GM18858 (cell line): ENCODE measurements around the gene LMOD1.
"Not testable (repeated sequence)": the region's sequence is repeated elsewhere in the genome, so short reads cannot be mapped to it uniquely, and the experiment has no call there.

Source experiments
- ATAC-seq: cut with Tn5 transposase; IDR thresholded peaks from one replicate; pipeline ENCODE4 v1.9.1; 2021; ENCODE audit not compliant: unreplicated experiment

The LMOD1 gene

DNA sequence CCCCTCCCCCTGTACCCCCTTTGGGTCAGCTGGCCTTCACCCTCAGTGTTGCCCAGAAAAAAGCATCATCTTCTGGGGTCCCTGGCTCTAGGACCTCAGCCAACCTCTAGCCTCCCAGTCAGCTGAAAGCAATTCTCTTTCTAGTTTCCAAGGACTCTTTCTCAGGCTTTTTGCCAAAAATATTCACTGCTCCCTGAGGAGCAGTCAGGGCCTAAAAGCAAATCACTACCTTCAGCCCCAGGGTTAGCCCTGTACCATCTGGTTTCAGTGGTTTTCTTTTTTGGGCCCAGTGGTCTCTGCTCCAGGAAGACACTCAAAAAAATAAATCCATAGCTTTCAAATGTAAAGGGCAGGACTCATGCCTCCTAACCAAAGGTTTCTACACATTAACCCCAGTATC, 3.1 kb upstream of the LMOD1 start:
- no peak for ATAC-seq

DNA sequence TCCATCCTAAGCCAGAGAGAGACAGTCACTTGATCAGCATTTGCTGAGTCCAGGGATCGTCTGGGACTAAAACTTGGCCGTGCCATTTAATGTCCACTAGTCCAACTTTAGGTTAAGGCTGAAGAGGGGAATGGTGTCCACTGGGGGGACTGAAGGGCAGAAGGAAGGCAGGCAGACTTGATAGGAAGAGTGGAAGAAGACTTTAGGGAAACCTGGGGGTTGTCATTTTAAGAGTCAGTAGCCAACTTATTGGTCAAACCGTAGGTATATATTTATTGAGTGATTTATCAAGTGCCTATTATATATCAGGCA, 1.3 kb upstream of the LMOD1 start:
- no peak for ATAC-seq

DNA sequence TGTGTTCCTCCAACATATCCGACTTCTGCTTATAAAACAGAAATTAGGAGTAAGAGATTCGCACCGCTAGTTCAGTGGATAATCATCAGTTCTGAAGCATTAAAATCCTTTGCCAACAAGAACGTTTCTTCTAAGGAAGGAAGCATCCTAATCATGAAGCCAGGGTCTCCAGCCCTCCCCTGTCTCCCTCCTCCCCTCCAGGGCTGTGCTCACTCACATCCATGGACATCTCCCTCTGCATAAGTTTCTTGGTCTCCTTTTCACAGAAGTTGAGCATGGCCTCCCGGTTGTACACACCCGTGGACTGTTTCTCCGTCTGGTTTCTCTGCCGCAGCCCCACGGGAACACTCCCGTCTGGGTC, 505 bp downstream of the LMOD1 start:
- no peak for ATAC-seq

DNA sequence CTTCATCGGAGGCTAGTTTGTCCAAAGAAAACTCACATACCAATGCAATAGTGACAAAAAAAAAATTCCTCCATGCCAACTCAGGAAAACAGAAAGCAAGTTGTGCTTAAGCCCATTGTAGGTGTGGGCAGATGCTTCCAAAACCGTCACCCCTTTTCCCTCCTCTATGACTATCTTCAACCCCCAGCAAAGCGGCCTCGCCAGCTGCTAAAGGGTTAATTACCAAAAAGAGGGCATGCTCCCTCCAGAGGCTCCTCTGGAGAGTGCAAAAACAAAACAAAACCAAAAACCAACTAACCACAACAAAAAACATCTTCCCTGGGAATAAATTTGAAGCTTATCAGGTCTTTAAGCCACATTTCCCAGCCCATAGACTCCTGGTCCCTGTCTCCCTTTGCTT, 1.2 kb downstream of the LMOD1 start:
- no peak for ATAC-seq

DNA sequence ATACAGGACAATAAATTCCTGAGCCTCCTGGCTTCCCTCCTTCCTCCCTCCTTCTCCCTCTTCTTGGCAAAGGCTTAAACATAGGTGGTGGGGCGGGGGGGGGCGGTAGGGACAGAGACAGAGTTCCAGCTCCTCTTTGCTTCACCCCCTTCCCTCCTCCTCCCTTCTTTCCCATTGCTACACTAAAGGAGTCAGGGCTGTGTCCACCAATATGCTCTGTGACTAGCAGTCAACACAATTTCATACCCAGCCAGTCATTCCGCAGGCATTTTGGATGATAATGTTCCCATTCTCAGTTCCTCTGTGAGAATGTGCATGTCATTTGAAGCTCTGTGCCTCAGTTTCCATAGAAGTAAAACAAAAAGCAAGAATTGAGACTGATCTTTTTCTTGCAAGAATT, 1.7 kb downstream of the LMOD1 start:
- ATAC-seq: no peak

DNA sequence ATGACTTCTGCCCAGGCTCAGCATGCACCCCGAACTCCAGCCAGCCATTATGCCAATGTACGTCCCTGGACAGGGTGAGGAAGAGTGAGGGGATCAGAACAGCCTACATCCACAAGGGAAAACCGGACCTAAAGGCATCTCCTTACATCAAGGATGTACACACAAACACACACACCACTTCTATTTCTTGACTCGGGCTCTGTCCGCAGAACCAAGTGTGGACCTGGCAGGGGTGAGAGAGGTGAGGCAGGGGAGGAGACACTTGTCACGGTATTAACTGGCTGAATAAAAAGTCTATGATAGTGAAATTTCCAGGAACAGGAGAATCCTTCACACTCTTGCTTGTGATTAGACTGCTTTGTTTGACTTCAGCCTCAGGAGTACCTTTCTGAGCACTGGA, 2.3 kb downstream of the LMOD1 start:
- no peak for ATAC-seq

DNA sequence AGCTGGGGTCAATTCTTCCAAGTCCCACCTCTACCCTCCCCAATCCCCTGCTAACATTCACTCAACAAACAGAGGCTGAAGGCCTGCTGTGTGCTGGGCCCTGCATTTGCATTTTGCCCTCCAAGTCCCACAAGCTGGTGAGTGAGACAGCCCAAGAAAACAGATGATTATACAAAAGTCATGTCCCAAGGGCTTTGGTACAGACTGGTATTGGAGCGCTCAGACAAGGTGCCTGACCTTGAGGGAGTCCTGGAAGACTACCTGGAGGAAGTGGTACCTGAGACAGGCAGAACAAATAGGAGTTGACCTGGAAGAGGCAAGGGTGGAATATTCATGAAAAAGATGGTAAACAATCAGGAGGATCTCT, 4.2 kb downstream of the LMOD1 start:
- no peak for ATAC-seq

DNA sequence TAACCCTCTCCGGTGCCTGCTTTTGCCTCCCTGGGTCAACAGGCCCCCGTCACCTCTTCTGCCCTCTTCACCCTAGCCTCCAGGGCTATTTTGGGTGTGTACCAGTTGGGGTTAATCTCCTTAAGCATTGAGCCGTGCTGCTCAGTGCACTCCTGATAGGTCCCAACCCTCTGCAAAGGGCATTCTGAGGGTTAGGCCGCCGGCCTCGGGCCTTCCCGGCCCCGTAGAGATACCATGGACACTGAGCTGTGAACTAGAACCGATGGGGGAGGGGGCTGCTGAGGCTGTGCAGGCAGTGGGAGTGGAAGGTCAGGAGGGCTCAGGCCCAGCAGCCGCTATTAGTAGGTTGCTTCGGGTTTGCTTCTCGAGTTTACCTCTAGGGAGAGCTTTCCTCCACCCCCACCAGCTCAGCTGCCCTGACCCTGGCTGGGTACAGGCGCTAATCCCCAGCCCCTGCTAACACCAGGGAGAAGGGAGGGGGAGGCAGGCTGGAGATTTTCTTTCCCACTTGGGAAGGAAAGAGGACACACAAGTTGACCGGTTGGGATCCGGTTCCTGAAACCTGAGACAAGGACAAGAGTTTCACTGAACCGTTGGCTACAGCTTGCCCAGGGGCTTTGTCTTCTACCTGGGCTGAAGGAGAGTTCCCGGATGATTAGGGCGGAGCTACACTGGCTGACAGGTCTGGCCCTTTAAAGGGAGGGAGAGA, 4.8 kb downstream of the LMOD1 start:
- no peak for ATAC-seq

DNA sequence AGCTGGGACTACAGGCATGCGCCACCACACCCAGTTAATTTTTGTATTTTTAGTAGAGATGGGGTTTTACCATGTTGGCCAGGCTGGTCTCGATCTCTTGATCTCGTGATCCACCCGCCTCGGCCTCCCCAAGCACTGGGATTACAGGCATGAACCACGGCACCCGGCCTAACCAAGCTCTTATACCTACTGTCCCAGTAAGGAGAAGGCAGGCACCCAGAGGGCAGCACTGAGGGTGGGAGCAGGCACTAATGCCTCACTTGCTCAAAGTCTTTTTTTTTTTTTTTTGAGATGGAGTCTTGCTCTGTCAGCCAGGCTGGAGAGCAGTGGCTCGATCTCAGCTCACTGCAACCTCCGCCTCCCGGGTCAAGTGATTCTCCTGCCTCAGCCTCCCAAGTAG, 6.0 kb downstream of the LMOD1 start:
- not testable (repeated sequence) for ATAC-seq

DNA sequence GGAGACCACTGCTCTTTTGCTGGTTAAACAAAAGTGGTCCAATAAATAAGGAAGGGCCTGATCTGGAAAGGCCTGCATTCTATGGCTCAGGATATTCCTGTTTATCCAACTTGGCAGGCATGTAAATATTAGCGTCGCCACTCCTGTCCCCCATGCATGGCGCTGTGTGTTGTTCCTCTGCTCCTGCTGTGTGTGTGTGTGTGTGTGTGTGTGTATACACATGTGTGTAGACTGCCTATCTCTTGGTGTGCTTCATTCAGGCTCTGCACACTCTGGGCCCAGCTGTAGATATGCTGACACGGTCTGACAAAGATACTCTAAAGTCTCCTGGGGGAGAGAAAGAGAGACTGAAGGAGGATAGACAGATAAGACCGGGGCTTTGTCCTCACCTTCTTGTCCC, 6.8 kb downstream of the LMOD1 start:
- ATAC-seq: no peak

DNA sequence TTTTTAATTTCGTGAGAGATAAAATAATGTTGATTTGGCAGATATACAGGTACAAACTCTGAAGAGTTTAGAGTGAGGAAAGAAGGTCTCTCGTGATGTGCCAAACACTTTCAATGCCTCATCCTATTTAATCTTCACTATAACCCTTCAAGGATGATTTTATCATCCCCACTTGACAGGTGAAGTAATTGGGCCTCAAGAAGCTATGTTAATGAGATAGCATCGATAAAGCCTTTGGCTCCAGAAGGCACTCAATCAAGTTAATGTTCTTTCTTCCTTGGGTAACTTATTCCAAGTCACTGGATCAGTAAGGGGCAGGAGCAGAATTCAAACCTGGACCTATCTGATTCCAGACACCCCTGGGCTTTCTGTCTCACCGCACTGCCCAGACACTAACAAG, 7.2 kb downstream of the LMOD1 start:
- ATAC-seq: no peak

DNA sequence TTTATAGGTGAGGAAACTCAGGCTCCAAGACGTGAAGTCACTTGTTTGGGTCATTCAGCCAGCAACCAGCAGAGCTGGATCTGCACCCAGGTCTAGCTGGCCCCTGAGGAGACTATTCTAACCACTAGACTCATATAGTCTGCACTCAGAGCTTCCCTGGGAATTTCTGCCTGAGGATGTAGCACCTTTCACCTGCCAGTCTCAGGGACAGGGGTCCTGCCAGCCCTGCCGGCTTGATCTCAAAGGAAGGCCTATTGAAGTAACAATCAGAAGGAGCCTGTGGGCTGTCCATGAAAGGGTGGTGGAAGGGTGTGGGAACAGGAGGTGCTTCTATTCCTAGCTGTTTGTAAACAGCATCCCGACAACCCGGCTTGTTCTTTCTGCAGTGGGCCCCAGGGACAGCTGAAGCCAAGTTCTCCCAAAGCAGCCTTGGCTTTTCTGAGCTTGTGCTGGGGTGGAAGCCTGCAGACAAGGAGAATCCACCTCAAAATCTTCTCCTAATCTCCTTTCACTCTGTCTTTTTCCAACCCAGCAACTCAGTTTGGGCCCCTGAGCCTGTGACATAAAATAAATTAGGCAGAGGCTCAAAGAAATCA, 7.8 kb downstream of the LMOD1 start:
- ATAC-seq: no peak

DNA sequence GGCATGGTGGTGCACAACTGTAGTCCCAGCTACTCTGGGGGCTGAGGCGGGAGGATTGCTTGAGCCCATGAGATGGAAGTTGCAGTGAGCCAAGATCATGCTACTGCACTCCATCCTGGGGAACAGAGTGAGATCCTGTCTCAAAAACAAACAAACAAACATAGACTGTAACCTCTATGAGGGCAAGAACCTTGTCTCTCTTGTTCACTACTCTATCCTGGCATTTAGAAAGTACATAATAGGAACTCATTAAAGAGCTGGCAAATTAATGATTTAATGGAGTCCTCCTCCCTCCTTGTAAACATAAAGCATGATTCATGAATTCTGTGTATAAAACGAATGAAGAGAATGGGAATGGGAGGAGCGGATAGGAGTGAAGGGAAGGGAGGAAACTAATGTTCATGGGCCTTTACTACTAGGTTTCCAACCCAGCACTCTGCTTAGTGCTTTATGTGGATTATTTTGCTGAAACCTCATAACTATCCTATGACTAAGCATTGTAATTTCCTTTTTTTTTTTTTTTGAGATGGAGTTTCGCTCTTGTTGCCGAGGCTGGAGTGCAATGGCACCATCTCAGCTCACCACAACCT, 8.6 kb downstream of the LMOD1 start:
- no peak for ATAC-seq

DNA sequence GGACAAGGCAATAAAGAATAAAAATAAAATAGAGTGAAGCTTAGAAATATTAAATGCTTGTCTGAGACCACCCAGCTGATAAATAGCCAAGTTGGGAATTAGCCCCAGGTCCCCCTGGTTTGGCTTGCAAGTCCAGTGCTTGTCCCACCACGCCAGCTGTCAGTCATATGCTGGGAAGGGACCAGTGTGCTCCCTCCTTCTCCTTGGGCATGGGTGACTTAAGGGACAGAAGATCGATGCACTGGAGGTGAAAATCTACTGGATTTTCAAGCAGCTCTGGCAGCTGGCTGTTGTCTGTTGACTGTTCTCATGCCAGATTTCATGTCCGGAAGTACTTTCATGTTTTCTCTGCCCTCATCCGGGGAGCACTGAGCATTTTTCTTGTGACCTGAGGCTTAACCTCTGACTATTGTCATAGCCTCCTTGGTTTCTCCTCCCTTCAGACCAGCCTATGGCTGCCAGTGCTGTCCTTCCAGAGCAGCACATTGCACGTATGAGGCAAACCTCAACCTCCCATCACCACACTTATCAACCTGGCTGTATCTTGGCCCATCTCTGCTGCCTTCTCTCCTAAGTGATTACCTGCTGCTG, 12.4 kb downstream of the LMOD1 start:
- ATAC-seq: no peak

DNA sequence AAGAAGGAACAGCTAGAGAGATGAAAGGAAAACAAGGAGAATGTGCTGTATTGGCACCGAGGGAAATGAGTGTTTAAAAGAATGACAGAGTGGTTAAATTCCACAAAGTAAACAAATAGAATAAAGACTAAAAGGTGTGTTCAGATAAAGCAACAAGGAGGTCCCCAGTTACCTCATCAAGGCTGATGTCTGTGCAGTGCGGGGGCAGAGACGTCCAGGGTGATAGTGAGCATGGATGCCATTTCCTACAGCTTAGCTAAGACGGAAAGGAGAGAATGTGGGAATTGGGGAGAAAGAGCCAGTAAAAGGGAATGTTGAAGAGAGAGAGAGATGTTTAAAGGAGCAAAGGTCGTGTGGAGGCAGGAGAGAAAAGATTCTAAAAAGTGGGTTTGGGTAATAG, 15.5 kb downstream of the LMOD1 start:
- no peak for ATAC-seq

DNA sequence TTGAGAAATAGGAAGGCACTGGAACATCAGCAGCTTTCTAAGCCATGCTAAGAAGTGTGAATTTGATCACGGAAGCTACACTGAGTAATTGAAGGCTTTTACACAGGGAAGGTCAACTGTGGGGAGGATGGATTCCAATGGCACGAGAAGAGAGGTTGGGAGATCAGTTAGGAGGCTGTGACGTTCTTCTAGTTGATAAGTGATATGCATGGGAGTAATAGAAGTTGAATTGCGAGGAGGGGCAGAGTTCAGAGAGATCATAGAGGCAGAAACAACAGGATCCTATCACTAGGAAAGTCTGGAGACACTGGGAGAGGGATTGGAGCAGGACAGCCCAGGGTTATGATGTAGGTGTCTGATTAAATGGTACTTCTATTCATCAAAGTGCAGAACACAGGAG, 16.2 kb downstream of the LMOD1 start:
- no peak for ATAC-seq

DNA sequence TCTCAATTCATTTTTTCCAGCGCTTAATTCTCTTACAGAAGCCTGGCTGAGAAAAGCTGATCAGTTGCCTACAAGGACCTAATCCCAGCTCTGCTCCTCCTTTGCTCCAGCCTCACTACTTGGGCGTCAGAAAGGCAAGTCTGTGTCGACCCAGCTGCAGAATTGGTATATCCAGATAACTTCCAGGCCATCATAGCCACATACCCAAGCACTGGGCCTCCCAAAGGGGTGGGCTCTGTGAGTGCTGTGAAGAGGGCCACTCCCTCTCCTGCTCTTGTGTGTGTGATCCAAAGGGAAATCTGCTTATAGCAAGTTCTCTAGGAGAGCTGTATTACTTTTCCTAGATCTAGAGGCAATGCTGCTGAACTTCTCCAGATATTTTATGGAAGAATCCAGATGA, 18.1 kb downstream of the LMOD1 start:
- no peak for ATAC-seq

DNA sequence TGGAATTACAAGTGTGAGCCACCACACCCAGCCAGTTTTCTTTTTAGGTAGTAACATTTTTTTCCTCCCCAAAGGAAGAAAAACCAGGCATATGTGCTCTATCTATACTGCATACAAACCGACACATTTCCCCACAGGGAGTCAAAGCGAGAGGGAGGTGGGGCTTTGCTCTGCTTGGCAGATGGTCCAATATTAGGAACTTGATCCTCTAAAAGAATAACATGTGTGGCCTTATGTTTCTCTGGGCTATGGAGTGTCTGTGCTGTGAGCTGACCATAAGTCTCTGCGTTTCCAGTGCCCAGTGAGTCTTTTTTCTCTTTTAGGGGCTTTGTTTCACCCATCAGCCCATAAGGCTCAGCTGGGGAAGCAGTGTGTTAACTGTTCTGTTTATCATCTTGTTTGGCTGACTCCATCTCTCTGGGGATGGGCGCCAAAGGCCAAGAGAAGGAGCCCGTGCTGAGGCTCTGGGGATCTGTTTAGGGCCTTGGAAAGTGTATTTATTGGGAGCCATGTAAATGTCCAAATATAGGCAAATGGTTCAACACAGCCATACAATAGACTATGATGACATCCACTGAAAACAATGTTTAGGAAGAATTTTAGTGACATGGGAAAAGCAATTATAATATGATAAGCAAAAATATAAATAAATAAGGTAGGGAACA, 20.2 kb downstream of the LMOD1 start:
- ATAC-seq: no peak

DNA sequence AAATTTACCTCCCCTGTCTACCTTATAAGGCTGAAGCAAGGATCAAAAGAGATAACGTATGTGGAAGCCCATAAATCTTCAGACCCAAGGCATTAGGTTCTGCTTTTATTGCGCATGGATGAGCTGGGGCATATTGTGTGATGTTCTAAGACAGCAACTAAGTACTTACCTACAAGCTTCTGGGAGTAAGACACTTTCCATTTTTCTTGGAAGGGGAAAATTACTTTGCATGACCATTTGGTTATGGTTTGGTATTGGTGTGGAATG, 21.1 kb downstream of the LMOD1 start:
- no peak for ATAC-seq

DNA sequence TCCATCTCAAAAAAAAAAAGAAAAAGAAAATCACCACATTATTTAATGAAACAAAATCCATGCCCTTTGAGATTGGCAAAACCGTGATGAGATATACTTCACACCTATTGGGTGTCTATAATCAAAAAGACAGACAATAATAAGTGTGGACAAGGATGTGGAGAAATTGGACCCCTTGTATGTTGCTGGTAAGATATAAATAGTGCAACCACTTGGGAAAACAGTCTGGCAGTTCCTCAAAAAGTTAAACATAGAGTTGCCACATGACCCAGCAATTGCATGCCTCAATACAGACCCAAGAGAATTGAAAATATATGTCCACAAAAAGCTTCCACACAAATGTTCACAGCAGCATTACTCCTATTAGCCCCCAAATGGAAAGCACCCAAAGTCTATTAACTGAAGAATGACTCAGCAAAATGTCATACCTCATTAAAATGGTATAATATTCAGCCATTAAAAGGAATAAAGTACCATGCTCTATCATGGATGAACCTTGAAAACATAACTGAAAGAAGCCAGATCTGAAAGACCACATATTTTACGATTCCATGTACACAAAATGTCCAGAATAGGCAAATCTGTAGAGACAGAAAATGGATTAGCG, 24.3 kb downstream of the LMOD1 start:
- no peak for ATAC-seq

DNA sequence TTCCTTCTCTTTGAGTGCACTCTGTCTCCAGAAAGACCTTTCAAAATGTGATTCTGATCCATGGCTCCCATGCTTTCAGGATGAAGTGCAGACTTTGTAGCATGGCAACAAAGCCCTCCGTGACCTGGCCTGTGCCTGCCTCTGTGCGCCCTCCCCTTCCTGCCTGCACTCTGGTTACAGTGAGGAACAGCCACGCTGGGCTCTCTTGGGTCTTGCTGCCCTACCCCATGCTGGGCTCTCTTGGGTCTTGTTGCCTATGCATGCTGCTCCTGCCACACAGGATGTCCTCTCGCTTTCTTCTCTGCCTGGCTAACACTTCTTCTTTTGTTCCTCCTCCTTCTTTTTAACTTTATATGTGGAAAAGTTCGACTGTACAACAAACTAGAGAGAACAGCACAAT, 28.0 kb downstream of the LMOD1 start:
- ATAC-seq: no peak
